NCI-H460 (cell line): ENCODE results near the gene P2RY6. TPM values are rescaled to one million over a fixed set of nuclear protein-coding genes. Genes with fewer than 3 reads are reported as not detected.
"Not testable (repeated sequence)": the region's sequence is repeated elsewhere in the genome, so short reads cannot be mapped to it uniquely, and the experiment has no call there.

Experiments
- DNase-seq: peaks from one replicate; pipeline ENCODE4 v3.0.0-alpha.2; 2016; ENCODE audit warnings: low read depth; ENCODE audit errors: extremely low read depth
- polyA plus RNA-seq: library from polyadenylated mRNA; depleted of rRNA; stranded (reverse); fragments of >200 nt; gene quantifications from 2 replicates; pipeline ENCODE4 v1.2.3, GENCODE V29; 2014; cell fraction: nucleus; rRNA removed
- total RNA-seq: library from RNA; depleted of rRNA; stranded (reverse); fragments of >200 nt; shearing (Covaris generic); gene quantifications from 2 replicates; pipeline ENCODE4 v1.2.3, GENCODE V29; 2014; rRNA removed

P2RY6 gene
- not detected in 2 replicates for total RNA-seq
- polyA plus RNA-seq: 0.10 and 0.42 TPM in 2 replicates

- peak; percentile 17 for DNase-seq
These were observed at the start of gene P2RY6 for GRCh38 chr11:73271936-73272679. P2RY6 (plus strand) TSS chr11:73272338; CDS start chr11:73296519, 24,181 bp downstream.

- DNase-seq: no peak
These were observed 48.0 kb upstream of the P2RY6 start for GRCh38 chr11:73223998-73224730.

- no peak for DNase-seq
These were observed 47.0 kb upstream of the P2RY6 start for GRCh38 chr11:73225001-73225686.

DNA sequence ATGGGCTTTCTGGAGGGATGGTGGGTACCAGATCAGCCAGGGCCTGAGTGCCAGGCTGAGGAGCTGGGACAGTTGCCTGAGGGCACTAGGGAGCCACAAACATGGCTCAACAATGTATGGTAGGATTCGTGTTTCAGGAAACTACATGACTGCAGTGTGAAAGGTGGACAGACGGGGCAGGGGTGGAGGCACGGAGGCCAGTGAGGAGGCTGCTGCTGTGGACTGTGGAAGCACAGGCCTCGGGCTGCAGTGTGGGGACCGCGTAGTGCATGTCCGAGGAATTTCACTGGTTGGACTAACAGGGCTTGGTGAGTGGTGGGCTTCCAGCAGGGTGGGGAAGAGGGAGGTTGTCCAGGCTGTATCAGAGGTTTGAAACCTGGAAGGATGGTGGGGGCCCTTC, 46.3 kb upstream of the P2RY6 start:
- no peak for DNase-seq

DNA sequence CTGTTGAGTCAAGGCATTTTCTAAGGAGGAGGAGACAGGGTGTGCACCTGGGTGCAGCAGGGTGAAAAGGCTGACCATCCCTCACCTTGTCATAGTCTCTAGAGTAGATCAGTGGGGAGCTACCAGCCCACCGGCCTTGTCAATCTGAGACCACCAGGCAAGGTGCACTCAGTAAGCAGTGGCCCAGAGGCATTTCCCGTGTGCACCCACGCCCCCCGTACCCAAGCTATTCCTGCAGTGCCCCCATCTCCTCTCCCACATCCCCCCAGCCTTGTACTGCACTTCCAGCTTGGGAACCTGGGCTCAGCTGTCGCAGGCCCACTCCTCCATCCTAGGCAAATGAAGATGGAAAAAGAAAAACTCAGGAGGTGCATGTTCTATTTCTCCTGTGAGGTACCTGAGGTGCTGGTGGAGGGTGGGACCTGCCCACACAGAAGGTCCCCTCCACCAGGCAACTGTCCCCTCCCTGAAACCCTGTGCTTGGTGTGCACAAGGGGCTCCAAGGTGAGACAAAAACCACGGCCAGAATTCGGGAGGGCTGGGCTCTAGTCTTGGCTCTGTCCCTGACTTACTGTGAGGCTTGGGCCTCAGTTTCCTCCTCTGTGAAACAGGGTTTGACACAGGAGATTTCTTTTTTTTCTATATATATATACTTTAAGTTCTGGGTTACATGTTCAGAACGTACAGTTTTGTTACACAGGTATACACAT, 45.7 kb upstream of the P2RY6 start:
- DNase-seq: no peak

GRCh38 chr11:73227571-73228211, 44.4 kb upstream of the P2RY6 start:
- DNase-seq: no peak

DNA sequence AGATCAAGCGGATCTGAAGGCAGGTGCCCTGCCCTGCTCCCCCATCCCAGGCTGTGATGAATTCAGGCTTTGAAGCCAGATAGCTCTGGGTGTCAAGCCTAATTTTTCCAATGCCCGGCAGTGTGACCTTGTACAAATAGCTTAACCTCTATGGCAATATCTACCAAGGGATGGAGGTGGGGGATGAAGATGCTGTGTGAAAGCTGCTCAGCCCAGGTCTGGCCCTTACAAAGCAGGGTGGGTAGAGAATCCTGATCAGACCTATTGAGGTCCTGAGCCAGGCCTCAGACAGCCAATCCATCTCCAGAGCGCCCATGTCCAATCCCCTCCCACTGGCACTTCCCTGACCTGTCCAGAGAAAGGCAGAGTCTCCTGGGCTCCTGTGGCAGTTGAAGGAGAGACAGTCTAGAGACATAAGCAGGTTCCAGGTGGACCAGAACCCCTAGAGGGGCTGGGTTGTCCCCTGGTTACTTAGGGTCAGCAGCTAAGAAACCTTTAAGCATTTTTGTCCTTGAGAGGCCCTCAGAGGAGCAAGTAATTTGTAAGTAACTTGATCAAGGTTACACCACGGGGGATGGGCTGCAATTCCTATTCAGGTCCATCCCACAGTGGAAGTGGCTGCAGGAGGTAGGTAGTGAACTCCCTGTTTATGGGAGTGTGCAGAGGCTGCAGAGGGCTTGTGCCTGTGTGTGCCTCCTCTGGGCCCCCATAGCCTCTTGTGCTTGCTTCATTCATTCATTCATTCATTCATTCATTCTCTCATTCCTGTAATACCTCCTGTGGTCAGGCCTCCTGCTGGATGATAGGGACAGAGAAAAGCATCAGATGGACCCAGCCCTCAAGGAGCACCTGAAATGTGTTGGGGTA, 43.6 kb upstream of the P2RY6 start:
- no peak for DNase-seq

DNA sequence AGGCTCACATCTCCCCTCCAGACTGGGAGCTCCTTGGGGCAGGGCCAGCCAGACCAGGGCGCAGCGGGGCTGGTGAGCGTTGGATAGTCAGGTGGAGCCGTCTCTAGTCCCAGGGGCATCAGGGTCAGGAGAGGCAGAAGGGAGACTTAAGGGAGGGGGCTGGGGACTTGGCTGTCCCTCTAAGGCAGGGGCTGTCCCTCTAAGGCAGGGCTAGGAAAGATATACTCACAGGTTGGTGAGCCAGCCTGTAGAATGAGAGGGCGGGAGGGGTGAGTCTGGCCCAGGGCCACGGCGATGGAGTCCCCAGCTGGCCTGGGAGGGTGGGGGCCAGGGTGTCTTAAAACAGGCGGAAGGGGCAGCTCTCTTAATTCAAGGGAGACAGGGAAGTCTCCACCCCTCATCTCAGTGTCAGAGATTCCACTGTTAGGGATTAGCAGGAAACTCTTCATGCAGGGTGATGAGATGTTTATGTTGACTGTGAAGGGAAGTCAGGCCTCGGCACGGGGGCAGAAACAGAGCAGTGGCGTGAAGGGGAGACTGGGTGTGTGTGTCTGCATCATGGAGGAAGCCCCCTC, 42.7 kb upstream of the P2RY6 start:
- no peak for DNase-seq

- DNase-seq: no peak
These were observed 42.0 kb upstream of the P2RY6 start for GRCh38 chr11:73229896-73230875.

DNA sequence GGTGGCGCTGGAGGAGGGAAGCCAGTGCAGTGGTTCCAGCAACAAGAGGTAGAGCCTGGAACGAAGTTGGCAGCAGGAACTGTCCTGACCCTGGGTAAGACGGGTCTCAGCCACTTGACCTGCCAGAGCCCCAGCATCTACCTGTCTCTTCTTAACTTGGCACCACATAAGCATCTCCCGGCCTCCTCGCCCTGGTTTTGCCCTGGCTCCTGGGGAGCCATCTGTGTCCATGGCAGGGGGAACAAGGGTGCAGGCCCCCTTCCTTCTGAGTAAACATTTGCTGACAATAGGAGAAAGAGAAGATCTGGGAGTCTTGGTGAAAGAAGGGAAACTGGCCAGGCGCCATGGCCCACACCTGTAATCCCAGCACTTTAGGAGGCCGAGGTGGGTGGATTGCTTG, 41.2 kb upstream of the P2RY6 start:
- no peak for DNase-seq

DNA sequence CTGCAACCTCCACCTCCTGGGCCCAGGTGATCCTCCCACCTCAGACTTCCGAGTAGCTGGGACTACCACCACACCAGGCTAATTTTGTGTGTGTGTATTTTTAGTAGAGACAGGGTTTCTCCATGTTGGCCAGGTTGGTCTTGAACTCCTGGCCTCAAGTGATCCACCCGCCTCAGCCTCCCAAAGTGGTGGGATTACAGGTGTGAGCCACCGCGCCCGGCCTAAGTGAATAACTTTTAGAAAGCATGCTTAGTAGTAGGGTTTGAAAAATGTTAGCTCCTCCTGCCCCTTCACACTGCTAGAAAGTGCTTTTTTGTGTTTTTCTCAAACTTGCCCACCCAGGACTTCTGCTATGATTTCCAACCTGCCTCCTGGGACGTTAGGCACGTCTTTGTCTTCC, 39.7 kb upstream of the P2RY6 start:
- DNase-seq: not testable (repeated sequence)

- DNase-seq: no peak
These were observed 38.9 kb upstream of the P2RY6 start for GRCh38 chr11:73233211-73233610.

DNA sequence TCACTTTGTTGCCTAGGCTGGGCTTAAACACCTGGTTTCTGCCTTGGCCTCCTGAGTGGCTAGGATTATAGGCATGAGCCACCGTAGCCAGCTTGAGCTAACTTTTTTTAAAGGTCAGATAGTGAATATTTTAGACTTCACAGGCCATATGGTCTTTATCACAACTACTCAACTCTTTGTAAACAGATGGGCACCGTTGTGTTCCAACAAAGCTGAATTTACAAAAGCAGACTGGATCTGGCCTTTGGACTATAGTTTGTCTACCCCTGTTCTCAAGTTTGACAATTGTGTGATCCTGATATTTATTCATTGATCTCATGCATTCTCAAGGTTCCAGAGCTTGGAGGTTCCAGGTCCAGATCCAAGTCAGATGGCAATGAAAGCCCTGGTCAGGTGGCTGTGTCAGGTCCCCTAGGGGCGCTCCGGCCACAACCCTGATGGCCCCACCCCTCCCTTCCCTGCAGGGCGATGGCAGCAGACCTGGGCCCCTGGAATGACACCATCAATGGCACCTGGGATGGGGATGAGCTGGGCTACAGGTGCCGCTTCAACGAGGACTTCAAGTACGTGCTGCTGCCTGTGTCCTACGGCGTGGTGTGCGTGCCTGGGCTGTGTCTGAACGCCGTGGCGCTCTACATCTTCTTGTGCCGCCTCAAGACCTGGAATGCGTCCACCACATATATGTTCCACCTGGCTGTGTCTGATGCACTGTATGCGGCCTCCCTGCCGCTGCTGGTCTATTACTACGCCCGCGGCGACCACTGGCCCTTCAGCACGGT, 38.3 kb upstream of the P2RY6 start:
- DNase-seq: no peak

DNA sequence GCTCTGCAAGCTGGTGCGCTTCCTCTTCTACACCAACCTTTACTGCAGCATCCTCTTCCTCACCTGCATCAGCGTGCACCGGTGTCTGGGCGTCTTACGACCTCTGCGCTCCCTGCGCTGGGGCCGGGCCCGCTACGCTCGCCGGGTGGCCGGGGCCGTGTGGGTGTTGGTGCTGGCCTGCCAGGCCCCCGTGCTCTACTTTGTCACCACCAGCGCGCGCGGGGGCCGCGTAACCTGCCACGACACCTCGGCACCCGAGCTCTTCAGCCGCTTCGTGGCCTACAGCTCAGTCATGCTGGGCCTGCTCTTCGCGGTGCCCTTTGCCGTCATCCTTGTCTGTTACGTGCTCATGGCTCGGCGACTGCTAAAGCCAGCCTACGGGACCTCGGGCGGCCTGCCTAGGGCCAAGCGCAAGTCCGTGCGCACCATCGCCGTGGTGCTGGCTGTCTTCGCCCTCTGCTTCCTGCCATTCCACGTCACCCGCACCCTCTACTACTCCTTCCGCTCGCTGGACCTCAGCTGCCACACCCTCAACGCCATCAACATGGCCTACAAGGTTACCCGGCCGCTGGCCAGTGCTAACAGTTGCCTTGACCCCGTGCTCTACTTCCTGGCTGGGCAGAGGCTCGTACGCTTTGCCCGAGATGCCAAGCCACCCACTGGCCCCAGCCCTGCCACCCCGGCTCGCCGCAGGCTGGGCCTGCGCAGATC, 37.5 kb upstream of the P2RY6 start:
- no peak for DNase-seq

DNA sequence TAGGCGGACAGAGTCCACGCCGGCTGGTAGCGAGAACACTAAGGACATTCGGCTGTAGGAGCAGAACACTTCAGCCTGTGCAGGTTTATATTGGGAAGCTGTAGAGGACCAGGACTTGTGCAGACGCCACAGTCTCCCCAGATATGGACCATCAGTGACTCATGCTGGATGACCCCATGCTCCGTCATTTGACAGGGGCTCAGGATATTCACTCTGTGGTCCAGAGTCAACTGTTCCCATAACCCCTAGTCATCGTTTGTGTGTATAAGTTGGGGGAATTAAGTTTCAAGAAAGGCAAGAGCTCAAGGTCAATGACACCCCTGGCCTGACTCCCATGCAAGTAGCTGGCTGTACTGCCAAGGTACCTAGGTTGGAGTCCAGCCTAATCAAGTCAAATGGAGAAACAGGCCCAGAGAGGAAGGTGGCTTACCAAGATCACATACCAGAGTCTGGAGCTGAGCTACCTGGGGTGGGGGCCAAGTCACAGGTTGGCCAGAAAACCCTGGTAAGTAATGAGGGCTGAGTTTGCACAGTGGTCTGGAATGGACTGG, 36.8 kb upstream of the P2RY6 start:
- DNase-seq: no peak

DNA sequence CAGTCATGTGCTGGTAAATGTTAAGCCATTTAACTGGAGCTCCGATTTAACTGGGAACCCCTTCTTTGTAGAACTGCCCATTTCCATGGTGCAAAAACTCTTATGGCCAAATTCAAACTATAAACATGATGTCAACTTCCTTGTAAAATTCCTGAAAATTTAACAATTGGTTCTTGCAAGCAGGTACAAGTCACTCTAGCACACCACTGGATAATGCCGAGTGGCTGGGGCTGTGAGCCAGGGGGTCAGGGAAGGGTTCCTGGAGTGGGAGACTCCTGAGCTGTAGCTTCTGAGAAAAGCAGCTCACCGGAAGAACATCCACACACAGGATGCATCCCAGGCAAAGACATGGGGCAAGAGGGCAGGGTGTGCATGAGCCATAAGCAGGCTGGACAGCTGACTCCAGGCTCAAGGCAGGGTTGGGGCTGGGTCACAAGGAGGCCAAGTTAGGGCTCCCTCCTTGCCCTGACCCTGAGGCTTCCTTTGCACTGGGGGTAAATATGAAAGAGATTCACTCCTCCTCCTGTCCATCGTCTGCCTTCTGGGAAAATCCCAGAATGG, 35.9 kb upstream of the P2RY6 start:
- DNase-seq: no peak
